Bone marrow (tissue), 2 donors: ENCODE results near the gene USP48.
"Not testable (repeated sequence)": the region's sequence is repeated elsewhere in the genome, so short reads cannot be mapped to it uniquely, and the experiment has no call there.

Source experiments
- DNase-seq, 2 donors: peaks; one replicate each; lab custom pipeline; 2025; lab: John Stamatoyannopoulos, UW

USP48 gene

GRCh38 chr1:21696931-21697330 lies 86.0 kb downstream of the USP48 start:
- no peak for DNase-seq

DNA sequence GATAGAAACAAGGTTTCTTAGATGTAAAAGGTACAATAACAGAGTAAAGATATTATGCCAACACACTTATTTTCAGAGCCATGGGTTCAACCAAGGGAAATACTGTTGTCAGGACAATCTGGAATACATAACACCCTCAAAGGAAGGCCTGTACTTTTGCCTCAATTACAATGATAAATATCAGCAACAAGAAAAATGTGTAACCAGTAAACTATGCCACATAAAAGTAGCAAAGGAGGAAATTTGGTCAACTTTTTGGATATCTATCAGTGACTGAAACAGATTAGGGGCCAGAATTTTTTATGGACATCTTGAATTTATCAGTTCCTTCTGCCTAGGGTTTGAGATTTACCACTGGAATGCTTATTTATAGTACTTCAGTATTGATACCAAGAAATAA lies 89.2 kb downstream of the USP48 start:
- DNase-seq, result no peak

GRCh38 chr1:21691739-21692138 lies 91.2 kb downstream of the USP48 start:
- no peak for DNase-seq

DNA sequence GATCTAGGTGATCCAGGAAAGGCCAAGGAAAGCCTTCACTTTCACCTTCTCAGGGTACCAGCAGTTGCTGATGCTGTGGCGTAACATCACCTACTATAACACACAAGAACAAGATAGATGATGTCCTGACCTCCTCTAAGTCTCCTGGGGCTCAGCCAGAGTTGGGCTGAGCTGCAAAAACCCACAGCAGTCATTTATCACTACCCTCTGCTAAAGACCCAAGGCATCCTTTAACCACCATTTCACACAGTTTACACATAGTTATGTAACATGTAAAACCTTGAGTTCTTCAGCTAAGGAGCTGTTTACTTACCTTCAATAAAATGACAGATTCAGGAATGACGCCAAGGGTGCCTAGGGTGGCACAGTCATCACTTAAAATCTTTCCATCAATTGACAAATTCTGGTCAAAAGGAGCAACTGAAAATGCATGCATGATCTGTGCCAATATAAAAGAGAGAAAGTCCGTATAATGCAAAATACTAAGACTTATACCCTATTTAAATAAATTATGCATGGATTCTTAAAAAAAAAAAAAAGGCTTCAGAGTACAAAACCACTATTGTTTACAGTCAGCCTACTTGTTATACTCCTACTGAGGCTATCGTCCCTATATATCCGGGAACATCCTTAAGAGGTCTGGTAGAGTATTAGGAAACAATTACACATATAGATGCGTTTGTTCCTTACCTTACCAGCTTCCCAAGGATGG lies 93.1 kb downstream of the USP48 start:
- DNase-seq, result no peak

- DNase-seq, result no peak
These were observed 95.8 kb downstream of the USP48 start for GRCh38 chr1:21687081-21687529.

GRCh38 chr1:21685946-21686678 lies 96.8 kb downstream of the USP48 start:
- no peak for DNase-seq

DNA sequence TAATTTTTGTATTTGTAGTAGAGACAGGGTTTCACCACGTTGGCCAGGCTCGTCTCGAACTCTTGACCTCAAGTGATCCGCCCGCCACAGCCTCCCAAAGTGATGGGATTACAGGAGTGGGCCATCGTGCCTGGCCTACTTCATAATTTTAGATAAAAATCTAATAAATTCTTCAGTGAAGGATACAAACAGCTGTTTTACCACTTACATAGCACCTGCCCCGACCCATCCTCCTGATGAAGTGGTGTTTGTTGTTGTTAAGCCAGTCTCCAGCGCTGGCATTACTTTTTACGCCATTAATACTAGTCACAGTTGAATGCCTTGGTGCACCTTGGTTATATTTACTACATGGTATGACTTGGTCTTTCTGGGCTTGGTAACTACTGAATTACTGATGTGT lies 101.5 kb downstream of the USP48 start:
- DNase-seq, result no peak

DNA sequence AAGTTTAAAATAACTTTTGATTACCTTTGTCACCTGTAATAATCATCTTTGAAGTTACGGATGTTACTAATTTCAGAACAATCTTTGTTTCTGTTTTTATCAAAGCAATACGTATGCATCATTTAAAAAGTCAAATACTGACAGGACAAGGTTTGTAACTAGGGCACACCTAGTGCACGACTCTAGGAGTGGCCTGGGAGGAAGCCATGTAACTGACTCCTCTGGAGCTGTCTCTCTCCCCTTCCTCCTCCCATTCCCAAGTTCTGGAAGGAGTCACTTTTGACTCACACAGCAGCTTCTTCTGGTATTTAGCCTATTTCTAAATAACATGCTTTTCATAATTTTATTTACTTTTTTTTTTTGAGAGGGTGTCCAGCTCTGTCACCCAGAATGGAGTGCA lies 102.0 kb downstream of the USP48 start:
- DNase-seq, result no peak

DNA sequence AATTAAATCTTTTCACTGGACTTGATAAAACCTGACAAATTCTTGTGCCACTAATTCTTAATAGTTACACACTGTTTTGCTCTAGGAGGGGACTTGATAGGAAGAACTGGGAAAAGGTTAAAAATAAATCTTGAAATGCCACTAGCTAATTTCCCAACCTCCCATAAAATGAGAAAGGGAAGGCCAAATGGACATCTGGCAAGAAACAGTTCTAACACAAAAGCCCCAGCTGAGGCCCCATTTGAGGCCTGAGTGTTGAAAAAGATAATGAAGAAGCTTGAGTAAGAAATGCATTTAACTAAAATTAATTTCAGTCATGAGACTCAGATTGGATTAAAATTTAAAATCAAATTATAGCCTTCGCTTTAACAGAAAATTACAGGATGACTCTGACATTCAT lies 102.6 kb downstream of the USP48 start:
- DNase-seq, result no peak

- no peak for DNase-seq
These were observed 105.8 kb downstream of the USP48 start for GRCh38 chr1:21677168-21677567.

DNA sequence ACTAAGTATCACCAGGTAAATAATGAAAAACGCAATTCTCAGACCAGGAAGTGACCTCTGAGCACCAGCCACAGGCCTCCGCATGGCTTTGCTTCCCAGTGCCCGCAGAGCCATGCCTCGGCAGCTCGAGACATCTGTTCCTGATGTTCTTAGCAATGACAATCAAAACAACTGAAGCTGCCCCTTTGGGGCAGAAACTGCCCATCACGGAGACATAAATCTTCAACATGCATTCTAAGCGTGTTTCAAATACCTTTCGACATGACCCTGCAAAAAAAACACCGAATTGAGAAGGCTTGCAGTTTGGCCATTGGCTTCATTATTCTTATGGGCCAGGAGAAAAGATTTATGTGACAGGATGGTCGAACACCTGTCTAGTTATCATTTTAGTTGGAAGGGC lies 108.0 kb downstream of the USP48 start:
- no peak for DNase-seq

GRCh38 chr1:21673853-21674252 lies 109.1 kb downstream of the USP48 start:
- DNase-seq, result not testable (repeated sequence)

GRCh38 chr1:21673277-21673780 lies 109.6 kb downstream of the USP48 start:
- no peak for DNase-seq

DNA sequence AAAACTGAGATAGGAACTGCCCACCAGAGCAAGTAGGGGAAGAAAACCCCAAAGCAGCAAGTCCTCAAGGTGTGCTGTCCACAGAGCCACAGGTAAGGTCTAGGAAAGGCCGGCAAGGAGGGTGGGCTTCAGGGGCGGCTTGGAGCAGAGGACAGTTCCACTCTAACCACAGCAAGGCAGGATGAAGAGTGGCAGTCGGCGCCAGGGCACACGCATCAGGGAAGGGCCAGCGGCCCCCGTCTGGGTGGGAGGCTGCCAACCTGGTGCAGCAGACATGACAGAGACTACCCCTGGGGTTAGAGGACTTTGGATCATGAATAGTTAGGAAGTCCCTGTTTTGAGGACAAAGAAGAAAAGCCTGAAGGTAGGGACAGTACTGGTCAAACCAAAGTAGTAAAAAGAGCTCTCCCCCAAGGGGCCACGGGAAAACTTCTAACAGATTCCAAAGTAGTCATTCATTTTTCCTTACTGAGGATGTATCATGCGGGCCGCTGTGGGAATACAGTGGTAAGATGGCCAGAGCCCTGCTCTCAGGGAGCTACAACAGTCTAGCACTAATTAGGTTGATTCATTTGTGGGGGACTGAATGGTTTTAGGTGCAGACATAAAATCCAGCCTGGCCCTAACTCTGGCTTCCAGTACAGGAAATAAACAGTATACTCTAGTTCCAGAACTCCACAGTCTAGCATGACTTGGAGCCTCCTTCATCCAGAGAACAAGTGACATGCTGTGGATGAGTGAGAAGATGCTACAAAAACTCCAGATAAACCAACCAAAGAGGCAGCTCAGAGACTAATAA lies 110.3 kb downstream of the USP48 start:
- DNase-seq, result no peak

- no peak for DNase-seq
These were observed 111.0 kb downstream of the USP48 start for GRCh38 chr1:21671915-21672314.

DNA sequence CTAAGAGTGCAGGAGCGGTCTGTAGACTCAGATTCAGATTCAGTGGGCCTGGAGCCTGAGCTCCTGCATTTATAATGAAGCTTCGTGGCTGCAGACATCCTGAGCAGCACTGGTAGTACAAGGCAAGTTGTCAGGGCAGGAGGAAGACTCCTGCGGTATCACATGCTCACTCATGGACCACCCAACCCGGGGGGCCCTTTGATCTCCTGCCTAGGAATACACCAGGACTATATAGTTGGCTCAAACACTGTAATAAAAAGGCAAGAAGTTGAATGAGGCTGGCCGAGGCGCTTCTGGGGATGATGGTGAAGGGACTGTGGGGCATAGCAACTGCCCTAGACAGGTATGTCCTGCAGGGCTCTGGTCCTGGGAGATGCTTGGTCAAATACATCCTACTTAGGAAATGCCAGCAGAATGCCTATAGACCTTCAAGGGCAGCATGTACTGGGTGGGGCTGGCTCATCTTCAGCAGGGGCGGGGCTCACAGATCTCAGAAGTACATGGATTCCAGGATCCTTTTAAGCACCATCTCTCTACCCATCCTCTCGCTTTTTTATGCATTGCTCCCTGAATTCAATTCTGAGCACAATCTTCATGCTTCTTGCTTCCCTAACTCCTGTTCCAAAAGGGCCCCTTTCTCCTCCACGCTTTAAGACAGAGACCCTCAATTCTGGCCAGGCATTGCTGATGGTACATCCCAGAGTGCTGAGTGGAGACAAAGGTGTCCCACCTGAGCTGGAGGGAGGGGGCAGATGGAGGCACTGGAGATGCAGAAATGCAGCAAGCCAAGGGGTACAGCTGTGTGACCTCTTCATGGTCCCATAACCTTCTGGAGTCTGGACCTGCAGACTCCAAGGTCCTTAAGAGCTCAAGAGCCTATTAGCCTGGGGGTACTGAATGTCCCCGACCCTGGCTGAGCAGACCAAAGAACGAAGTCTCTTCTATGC lies 111.7 kb downstream of the USP48 start:
- DNase-seq, result no peak

DNA sequence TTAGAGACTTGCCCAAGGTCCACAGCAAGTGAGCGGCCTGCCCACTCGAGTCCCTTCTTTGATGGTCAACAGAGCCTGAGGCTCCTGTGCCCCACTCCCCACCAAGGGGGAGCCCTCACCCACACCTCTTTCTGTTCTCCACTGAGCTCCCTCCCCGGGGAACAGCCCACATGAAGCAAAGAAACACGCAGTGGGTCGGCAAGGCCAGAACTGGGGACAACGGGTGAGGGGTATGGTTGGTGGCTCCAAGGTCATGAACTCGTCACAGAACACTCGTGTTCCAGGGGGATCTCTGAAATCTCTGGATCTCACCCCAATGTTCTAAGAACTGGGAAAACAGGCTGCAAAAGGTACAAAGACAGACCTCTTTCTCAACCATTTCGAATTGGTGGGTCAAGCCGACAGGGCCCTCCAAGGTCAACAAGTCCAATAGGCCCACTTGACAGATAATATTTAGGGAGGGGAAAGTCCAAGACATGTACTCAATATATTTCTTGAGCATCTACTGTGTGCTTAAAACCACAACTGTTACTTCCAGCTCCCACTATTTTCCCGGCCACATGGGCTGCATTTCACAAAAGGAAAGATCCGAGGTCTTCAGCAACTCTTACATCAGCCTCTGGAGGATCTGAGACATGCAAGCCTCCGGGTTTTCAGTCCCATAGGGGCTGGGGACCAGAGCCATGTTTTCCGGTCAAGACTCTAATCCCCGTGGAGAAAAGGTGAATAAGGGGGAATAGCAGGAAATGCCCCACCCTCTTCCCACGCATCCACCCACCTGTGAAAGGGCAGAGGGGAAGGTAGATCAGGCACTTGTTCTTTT lies 112.7 kb downstream of the USP48 start:
- DNase-seq, result no peak

- no peak for DNase-seq
These were observed 113.5 kb downstream of the USP48 start, which contains the start of gene RAP1GAP for GRCh38 chr1:21669258-21670058. Gene RAP1GAP, minus strand, starts transcription at chr1:21669357. Its CDS starts 49,325 bp downstream, at chr1:21620032.

GRCh38 chr1:21668951-21669257 lies 114.0 kb downstream of the USP48 start:
- DNase-seq, result no peak
